Endothelial cell of umbilical vein (primary cell): Measurements from ENCODE around the gene MAST1. TPM values are rescaled to one million over a fixed set of nuclear protein-coding genes. Genes with fewer than 3 reads are reported as not detected.
A peak's percentile ranks its signal among the peaks of the same experiment; 100 is the strongest.

Experiments used
- BruUV-seq: library from RNA; stranded (reverse); fragments of 400-500 nt; replicated peaks from 2 replicates; lab custom pipeline; 2021; lab: Mats Ljungman, UMichigan
- CTCF ChIA-PET: fragments of 300-600, 350-600 bp; sonication (Branson Sonifier 250); formaldehyde crosslinking; loops from one replicate; lab custom pipeline; 2021; ENCODE audit warnings: antibody characterized with exemption, inconsistent platforms; lab: Charles Lee
- POLR2A ChIA-PET: fragments of 300-600, 350-600 bp; sonication (Branson Sonifier 250); formaldehyde crosslinking; loops from one replicate; lab custom pipeline; 2021; ENCODE audit warnings: antibody characterized with exemption, inconsistent platforms; lab: Charles Lee
- DNase-seq: peaks from one replicate; pipeline ENCODE4 v3.0.0-alpha.2; 2011; ENCODE audit warnings: low read depth, low spot score
- FAIRE-seq: peaks from 2 replicates; lab custom pipeline; 2011; peaks lifted over from hg19 to GRCh38; lab: Jason Lieb, UNC
- H2AFZ ChIP-seq: 2 replicates; pipeline ENCODE4 v1.6.0; 2012; ENCODE audit warnings: low read depth, low read length, control low read depth, inconsistent platforms
- H3K27ac ChIP-seq: 2 replicates; pipeline ENCODE4 v1.5.1; 2011; ENCODE audit warnings: low read depth, mild to moderate bottlenecking, control low read depth, low read length, moderate library complexity; ENCODE audit not compliant: insufficient read depth
- H3K27me3 ChIP-seq, 2 experiments: 2 replicates each; pipeline versions ENCODE4 v1.6.0 to v1.6.1; 2011; ENCODE audit warnings: low read length in 2 of 2, mixed read lengths in 1 of 2; ENCODE audit not compliant: control insufficient read depth in 2 of 2, insufficient read depth in 2 of 2
- H3K36me3 ChIP-seq, 2 experiments: 2 replicates in 1 of 2; 3 replicates in 1 of 2; pipeline ENCODE4 v1.5.1; 2011; ENCODE audit warnings: low read length in 2 of 2, mild to moderate bottlenecking in 1 of 2, moderate library complexity in 1 of 2; ENCODE audit not compliant: control insufficient read depth in 2 of 2, insufficient read depth in 2 of 2; ENCODE audit errors: extremely low read depth in 1 of 2
- H3K4me1 ChIP-seq: 3 replicates; pipeline ENCODE4 v1.5.1; 2011; ENCODE audit warnings: mild to moderate bottlenecking, low read length; ENCODE audit not compliant: control insufficient read depth, insufficient read depth; ENCODE audit errors: extremely low read depth
- H3K4me2 ChIP-seq: 2 replicates; pipeline ENCODE4 v1.6.1; 2011; ENCODE audit warnings: low read length, control low read depth, mixed read lengths; ENCODE audit not compliant: insufficient read depth
- H3K4me3 ChIP-seq, 3 experiments: fragments of 200-600 bp in 1 of 3; sonication (generic), shearing (Covaris generic) in 1 of 3; replicated peaks in 1 of 3; 2 replicates each; pipeline ENCODE4 v1.5.1; 2011 to 2016; ENCODE audit warnings: control low read depth in 3 of 3, low read length in 3 of 3, mild to moderate bottlenecking in 2 of 3, inconsistent platforms in 1 of 3, low read depth in 1 of 3, moderate library complexity in 1 of 3; ENCODE audit not compliant: insufficient read depth in 1 of 3
- H3K79me2 ChIP-seq: 2 replicates; pipeline ENCODE4 v1.6.0; 2012; ENCODE audit warnings: low read length, inconsistent platforms; ENCODE audit not compliant: control insufficient read depth, insufficient read depth
- H3K9ac ChIP-seq: replicated peaks from 2 replicates; pipeline ENCODE3; 2011; ENCODE audit warnings: low read length, control low read depth; ENCODE audit not compliant: insufficient read depth; ENCODE audit errors: extremely low read depth
- H3K9me1 ChIP-seq: replicated peaks from 3 replicates; pipeline ENCODE4 v1.6.0; 2011; ENCODE audit warnings: mild to moderate bottlenecking, low read length; ENCODE audit not compliant: control insufficient read depth, insufficient read depth; ENCODE audit errors: extremely low read depth
- H3K9me3 ChIP-seq: replicated peaks from 2 replicates; pipeline ENCODE4 v1.5.1; 2012; ENCODE audit warnings: low read length, inconsistent platforms; ENCODE audit not compliant: control insufficient read depth, insufficient read depth
- H4K20me1 ChIP-seq: replicated peaks from 2 replicates; pipeline ENCODE3; 2011; ENCODE audit warnings: mild to moderate bottlenecking, low read length; ENCODE audit not compliant: control insufficient read depth, insufficient read depth; ENCODE audit errors: extremely low read depth
- FOS ChIP-seq: IDR thresholded peaks from 2 replicates; pipeline ENCODE4 v1.6.1; 2011; ENCODE audit warnings: mild to moderate bottlenecking, low read length, moderate library complexity, borderline replicate concordance; ENCODE audit not compliant: insufficient read depth
- GATA2 ChIP-seq: IDR thresholded peaks from 2 replicates; pipeline ENCODE4 v1.7.0; 2011; ENCODE audit warnings: low read depth, mild to moderate bottlenecking, moderate library complexity, mixed read lengths, low read length; ENCODE audit not compliant: insufficient read length, insufficient read depth
- MYC ChIP-seq: IDR thresholded peaks from one replicate; pipeline ENCODE4 v1.6.1; 2011; ENCODE audit warnings: mild to moderate bottlenecking, low read depth, low read length
- POLR2AphosphoS5 ChIP-seq: IDR thresholded peaks from 2 replicates; pipeline ENCODE4 v1.6.1; 2012; ENCODE audit warnings: low read depth, mild to moderate bottlenecking, control low read depth, low read length, moderate library complexity; ENCODE audit not compliant: insufficient read depth
- dilution Hi-C: fragments of 300-500 bp; cut with MboI; formaldehyde crosslinking; loops from one replicate; pipeline ENCODE4 v1.15.0; 2019; ENCODE audit warnings: low sequenced_read_pairs; ENCODE audit not compliant: extremely low pct_ligation_motif_present
- intact Hi-C: fragments of 100-400 bp; cut with micrococcal nuclease; formaldehyde crosslinking; loops from one replicate; pipeline ENCODE4 v1.10.0; 2022
- polyA plus RNA-seq, 4 experiments: library from polyadenylated mRNA; depleted of rRNA in 3 of 4; stranded (reverse) in 3 of 4; unstranded in 1 of 4; fragments of >200 nt; gene quantifications; 2 replicates each; pipeline versions ENCODE4 v1.2.1 to v1.2.3, GENCODE V29; 2011 to 2012; ENCODE audit warnings: missing spikeins in 1 of 4
- total RNA-seq: library from RNA; stranded (reverse); gene quantifications from 2 replicates; pipeline ENCODE4 v1.2.3, GENCODE V29; 2021
- TF ChIP-seq, protein P1 (sequence below): IDR thresholded peaks from 2 replicates; pipeline ENCODE4 v1.6.1; 2011; ENCODE audit not compliant: insufficient read depth, insufficient read length

MAST1 gene
- total and polyA plus RNA-seq, 2 donors (not counting 3 experiments of a cell fraction or from before 2014, with no cell fraction given) = 0.13 to 0.46 TPM

DNA sequence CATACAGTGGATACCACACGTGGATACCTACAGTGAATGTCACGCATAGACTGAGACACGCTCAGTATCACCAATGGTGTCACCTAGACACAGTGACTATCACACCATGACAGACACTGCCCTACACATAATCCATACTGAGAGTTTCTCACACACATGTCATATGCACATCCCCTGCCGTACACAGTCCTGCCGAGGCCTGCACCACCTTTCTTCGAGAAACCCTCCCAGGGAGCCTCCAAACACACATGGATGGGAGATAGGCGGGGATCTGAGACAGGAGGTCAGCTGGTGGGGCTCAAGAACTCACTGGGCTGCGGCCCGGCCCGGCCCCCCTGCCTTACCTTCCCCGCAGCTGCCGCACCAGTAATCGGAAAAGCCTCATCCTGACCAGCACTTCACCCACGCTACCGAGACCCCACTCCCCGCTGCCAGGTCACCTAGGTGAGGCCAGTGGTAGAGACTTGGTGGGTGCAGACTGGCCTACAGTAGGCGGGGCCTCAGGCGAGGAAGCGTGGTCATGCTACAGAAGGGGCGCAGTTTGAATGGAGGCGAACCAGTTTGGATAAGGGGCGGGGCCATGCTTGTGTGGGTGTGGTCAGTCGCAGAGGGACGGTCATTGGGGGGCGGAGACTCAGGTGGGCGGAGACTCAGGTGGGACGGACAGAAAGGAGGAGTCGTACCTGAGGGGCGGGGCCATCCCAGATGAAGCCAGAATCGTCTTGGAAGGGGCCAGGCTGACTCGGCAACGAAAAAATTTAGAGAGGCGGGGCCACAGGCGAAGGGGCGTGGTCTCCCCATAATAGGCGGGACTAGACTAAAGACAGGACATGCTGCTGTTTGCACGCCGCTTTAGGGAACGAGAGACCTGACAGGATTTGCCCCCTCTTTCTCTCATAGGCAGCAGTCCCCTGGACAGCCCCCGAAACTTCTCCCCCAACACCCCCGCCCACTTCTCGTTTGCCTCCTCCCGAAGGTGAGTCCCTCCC lies 2.1 kb downstream of the MAST1 start:
- no TSS peak for BruUV-seq
- H3K9me1 ChIP-seq = no peaks in the 10 kb centered on the region
- no peaks in the 10 kb centered on the region for H4K20me1 ChIP-seq
- no peaks in the 10 kb centered on the region for H3K9me3 ChIP-seq
- no peaks in the 10 kb centered on the region for H3K4me1 ChIP-seq
- H3K27me3 ChIP-seq = peaks cover 41 to 49% of the 10 kb centered on the region in 2 experiments
- FAIRE-seq (peak; percentile 82), DNase-seq (peak; percentile 36)
- intact Hi-C loops (no loop called here), dilution Hi-C loops (no loop called here)
- no peak overlapping the region for H3K4me3 ChIP-seq
- no peaks in the 10 kb centered on the region for H3K79me2 ChIP-seq
- H3K9ac ChIP-seq = no peak overlapping the region
- ChIA-PET CTCF (no interaction called here), POLR2A (no interaction called here)
- H3K27ac ChIP-seq = no peak overlapping the region
- no peaks in the 10 kb centered on the region for H3K36me3 ChIP-seq
- peak overlapping the region; percentile 43 for H2AFZ ChIP-seq
- TF ChIP-seq GATA2 = no peak
- TF ChIP-seq FOS = no peak
- TF ChIP-seq, protein P1, sequence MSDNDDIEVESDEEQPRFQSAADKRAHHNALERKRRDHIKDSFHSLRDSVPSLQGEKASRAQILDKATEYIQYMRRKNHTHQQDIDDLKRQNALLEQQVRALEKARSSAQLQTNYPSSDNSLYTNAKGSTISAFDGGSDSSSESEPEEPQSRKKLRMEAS = no peak
- H3K4me2 ChIP-seq = peak overlapping the region; percentile 5

DNA sequence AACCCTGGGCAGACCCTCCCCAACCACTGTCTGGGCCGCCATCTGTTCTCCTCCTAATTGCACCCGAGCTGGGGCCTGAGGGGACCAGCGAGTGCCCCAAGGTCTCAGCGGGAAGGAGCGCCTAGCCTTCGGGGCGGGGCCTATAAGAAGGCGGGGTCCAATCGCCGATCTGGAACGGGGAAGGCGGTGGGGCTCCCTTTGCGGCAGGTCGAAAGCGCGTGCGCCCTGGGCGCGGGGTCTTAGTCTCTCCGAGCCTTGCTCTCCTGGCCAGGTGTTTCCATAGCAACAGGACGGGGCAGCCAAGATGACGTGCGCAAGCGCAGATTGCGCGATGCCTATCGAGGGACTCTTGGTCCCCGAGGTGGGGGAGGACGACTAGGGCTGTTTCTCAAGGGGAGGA lies 2.8 kb downstream of the MAST1 start:
- no peaks in the 10 kb centered on the region for H3K79me2 ChIP-seq
- H3K4me2 ChIP-seq = peak overlapping the region; percentile 5
- H3K27ac ChIP-seq = no peak overlapping the region
- H3K4me3 ChIP-seq = no peak overlapping the region
- no peaks in the 10 kb centered on the region for H3K9me3 ChIP-seq
- no TSS peak for BruUV-seq
- DNase-seq (no peak), FAIRE-seq (no peak)
- no peaks in the 10 kb centered on the region for H4K20me1 ChIP-seq
- H3K9ac ChIP-seq = no peak overlapping the region
- no peaks in the 10 kb centered on the region for H3K4me1 ChIP-seq
- POLR2A ChIA-PET = no interaction called here
- CTCF ChIA-PET = interaction anchor here (1.0 kb wide), 1 partner anchor 75 kb away, joined by 4 read pairs; no protein-coding TSS in a partner anchor
- TF ChIP-seq POLR2AphosphoS5 = no peak
- no peak for TF ChIP-seq MYC
- no peak for TF ChIP-seq FOS
- intact Hi-C loops = no loop called here
- H3K27me3 ChIP-seq = peaks cover 34 to 42% of the 10 kb centered on the region in 2 experiments
- no peaks in the 10 kb centered on the region for H3K9me1 ChIP-seq
- no peaks in the 10 kb centered on the region for H3K36me3 ChIP-seq
- dilution Hi-C loops = no loop called here
- H2AFZ ChIP-seq = peak overlapping the region; percentile 43
